CD4-positive, CD25-positive, alpha-beta regulatory T cell (primary cell): ENCODE data around the gene GDI2. TPM values are rescaled to one million over a fixed set of nuclear protein-coding genes. Genes with fewer than 3 reads are reported as not detected.
"Not testable (repeated sequence)": the region's sequence is repeated elsewhere in the genome, so short reads cannot be mapped to it uniquely, and the experiment has no call there.

ENCODE experiments used
- ATAC-seq, 2 donors: fragments of 150-1000 bp; cut with Tn5 transposase; one replicate each; pipeline ENCODE4 v1.10.0; 2021; ENCODE audit warnings: low read depth in 2 of 2, moderate number of reproducible peaks in 2 of 2, moderate library complexity in 1 of 2
- DNase-seq, 3 donors: peaks; one replicate each; pipeline versions ENCODE4 v3.0.0 to v3.0.0-alpha.2; 2012 to 2022; ENCODE audit warnings: mixed read lengths in 1 of 3
- H3K27ac ChIP-seq: one replicate; pipeline ENCODE4 v1.7.0; 2013; ENCODE audit warnings: mild to moderate bottlenecking, low read length; ENCODE audit not compliant: insufficient read depth, poor library complexity, severe bottlenecking
- H3K27me3 ChIP-seq: one replicate; pipeline ENCODE4 v1.7.0; 2013; ENCODE audit warnings: low read length; ENCODE audit not compliant: control insufficient read depth, insufficient read depth
- H3K36me3 ChIP-seq: one replicate; pipeline ENCODE4 v1.7.0; 2013; ENCODE audit warnings: mild to moderate bottlenecking, low read length, moderate library complexity; ENCODE audit not compliant: control insufficient read depth, insufficient read depth
- H3K4me1 ChIP-seq: 2 replicates; pipeline ENCODE4 v1.7.0; 2013; ENCODE audit warnings: mild to moderate bottlenecking, low read length; ENCODE audit not compliant: insufficient read depth, control insufficient read depth, poor library complexity, severe bottlenecking
- H3K4me3 ChIP-seq: one replicate; pipeline ENCODE4 v1.7.0; 2013; ENCODE audit warnings: low read depth, mild to moderate bottlenecking, low read length, moderate library complexity
- H3K9me3 ChIP-seq, 2 experiments: 1 replicate in 1 of 2; 2 replicates in 1 of 2; pipeline ENCODE4 v1.7.0; 2013; ENCODE audit warnings: low read length in 2 of 2, mild to moderate bottlenecking in 1 of 2, moderate library complexity in 1 of 2; ENCODE audit not compliant: control insufficient read depth in 2 of 2
- H3K27ac Mint-ChIP-seq, 3 donors: one replicate each; pipeline ENCODE4 v1.8.0; 2020 to 2022; ENCODE audit warnings: mild to moderate bottlenecking in 3 of 3, mixed read lengths in 3 of 3, moderate library complexity in 2 of 3
- H3K27me3 Mint-ChIP-seq: one replicate; pipeline ENCODE4 v1.8.0; 2022; ENCODE audit warnings: mild to moderate bottlenecking, mixed read lengths
- H3K36me3 Mint-ChIP-seq: one replicate; pipeline ENCODE4 v1.8.0; 2020; ENCODE audit warnings: mixed read lengths
- H3K4me1 Mint-ChIP-seq, 4 donors: one replicate each; pipeline ENCODE4 v1.8.0; 2020 to 2022; ENCODE audit warnings: mixed read lengths in 4 of 4, mild to moderate bottlenecking in 1 of 4
- H3K4me3 Mint-ChIP-seq, 4 donors: one replicate each; pipeline ENCODE4 v1.8.0; 2020 to 2022; ENCODE audit warnings: mild to moderate bottlenecking in 4 of 4, mixed read lengths in 4 of 4, moderate library complexity in 3 of 4
- H3K9me3 Mint-ChIP-seq, 7 donors: one replicate each; pipeline ENCODE4 v1.8.0; 2020 to 2022; ENCODE audit warnings: mixed read lengths in 7 of 7, mild to moderate bottlenecking in 3 of 7, moderate library complexity in 2 of 7
- polyA plus RNA-seq, 4 donors: library from polyadenylated mRNA; unstranded; fragments of 300-500 nt; fragmentation: Illumina TruSeq; gene quantifications; one replicate each; pipeline ENCODE4 v1.2.3, GENCODE V29; 2021
- total RNA-seq: library from RNA; stranded (reverse); gene quantifications from one replicate; pipeline ENCODE4 v1.2.3, GENCODE V29; 2022

GDI2 gene
- total and polyA plus RNA-seq, 5 donors from 2014 or later: 114 to 250 (median 240) TPM

DNA sequence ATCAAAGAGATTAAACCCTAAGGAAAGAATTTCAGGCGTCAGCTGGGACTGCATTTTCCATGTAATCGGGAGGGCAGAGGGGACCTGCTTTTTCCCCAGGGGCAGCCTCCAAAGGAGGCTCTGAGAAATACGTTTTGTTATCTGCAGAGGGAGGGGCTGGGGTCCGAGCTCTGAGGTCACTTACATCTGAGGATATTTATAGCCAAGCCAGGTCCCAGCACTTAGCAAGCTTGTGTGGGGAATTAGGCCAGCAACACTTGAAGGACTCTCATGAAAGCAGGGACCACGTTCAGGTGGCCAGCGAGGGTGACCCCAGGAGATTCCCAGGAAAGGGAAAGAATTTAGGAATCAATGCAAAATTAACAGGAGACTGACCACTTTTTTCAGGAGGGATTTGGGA, 20.6 kb upstream of the GDI2 start:
- Mint-ChIP-seq H3K9me3 (no peaks in the 10 kb centered on the region), H3K27ac (no peak overlapping the region), H3K36me3 (no peaks in the 10 kb centered on the region), H3K27me3 (no peaks in the 10 kb centered on the region), H3K4me1 (peaks cover 0 to 6% (median 0%) of the 10 kb centered on the region in 4 donors), H3K4me3 (no peak overlapping the region)
- DNase-seq: no peak
- Histone ChIP-seq H3K4me1 (no peaks in the 10 kb centered on the region), H3K27me3 (no peaks in the 10 kb centered on the region), H3K4me3 (no peak overlapping the region), H3K27ac (no peak overlapping the region), H3K36me3 (no peaks in the 10 kb centered on the region), H3K9me3 (no peaks in the 10 kb centered on the region)
- ATAC-seq: no peak

DNA sequence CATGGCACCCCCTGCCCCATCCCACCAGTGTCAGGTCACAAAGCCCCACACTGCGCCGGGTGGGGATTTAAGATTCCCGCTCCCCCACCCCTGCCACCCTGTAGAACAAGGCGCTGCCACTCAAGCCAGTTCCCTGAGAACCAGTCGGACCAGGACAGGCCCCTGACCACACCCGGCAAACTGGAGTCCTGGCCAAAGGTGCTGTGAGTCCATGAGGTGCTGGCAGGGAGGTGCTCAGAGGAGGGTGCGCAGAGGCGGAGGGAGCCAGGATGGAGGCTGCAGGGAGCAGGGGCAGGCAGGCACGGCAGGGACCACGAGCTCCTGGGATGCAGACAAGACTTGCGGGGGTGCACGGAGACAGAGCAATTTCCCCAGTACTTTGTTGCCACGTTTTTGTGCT, 19.7 kb upstream of the GDI2 start:
- Histone ChIP-seq H3K36me3 (no peaks in the 10 kb centered on the region), H3K27me3 (no peaks in the 10 kb centered on the region), H3K4me1 (no peaks in the 10 kb centered on the region), H3K27ac (no peak overlapping the region), H3K9me3 (no peaks in the 10 kb centered on the region), H3K4me3 (no peak overlapping the region)
- no peak for ATAC-seq
- no peak for DNase-seq
- no peak overlapping the region for H3K27ac Mint-ChIP-seq
- no peaks in the 10 kb centered on the region for H3K27me3 Mint-ChIP-seq
- H3K4me3 Mint-ChIP-seq: no peak overlapping the region
- H3K4me1 Mint-ChIP-seq: peaks cover 0 to 6% (median 0%) of the 10 kb centered on the region in 4 donors
- no peaks in the 10 kb centered on the region for H3K36me3 Mint-ChIP-seq
- H3K9me3 Mint-ChIP-seq: no peaks in the 10 kb centered on the region

DNA sequence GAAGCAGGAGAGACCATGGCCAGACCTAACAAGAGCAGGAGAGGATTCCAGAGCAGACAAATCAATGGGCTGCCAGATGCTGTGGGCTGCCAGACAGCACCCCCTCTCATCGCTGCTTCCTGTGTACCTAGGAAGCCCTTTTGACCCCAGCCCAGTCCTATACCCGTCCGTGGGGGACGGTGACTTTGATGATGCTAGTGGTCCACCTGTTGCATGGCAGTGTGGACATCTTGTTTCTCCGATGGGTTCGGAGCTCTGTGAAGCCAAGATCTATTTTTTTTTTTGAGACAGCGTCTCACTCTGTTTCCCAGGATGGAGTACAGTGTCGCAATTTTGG, 18.2 kb upstream of the GDI2 start:
- Histone ChIP-seq H3K4me3 (no peak overlapping the region), H3K4me1 (no peaks in the 10 kb centered on the region), H3K9me3 (no peaks in the 10 kb centered on the region), H3K36me3 (no peaks in the 10 kb centered on the region), H3K27me3 (no peaks in the 10 kb centered on the region), H3K27ac (no peak overlapping the region)
- no peak overlapping the region for H3K4me3 Mint-ChIP-seq
- DNase-seq (no peak), ATAC-seq (no peak)
- H3K27ac Mint-ChIP-seq: peak overlapping the region in 1 of 3 donors; percentile 62
- peaks cover 4% of the 10 kb centered on the region for H3K27me3 Mint-ChIP-seq
- H3K4me1 Mint-ChIP-seq: peaks cover 0 to 6% (median 0%) of the 10 kb centered on the region in 4 donors
- no peaks in the 10 kb centered on the region for H3K36me3 Mint-ChIP-seq
- H3K9me3 Mint-ChIP-seq: peaks cover 0 to 1% (median 0%) of the 10 kb centered on the region in 7 donors

DNA sequence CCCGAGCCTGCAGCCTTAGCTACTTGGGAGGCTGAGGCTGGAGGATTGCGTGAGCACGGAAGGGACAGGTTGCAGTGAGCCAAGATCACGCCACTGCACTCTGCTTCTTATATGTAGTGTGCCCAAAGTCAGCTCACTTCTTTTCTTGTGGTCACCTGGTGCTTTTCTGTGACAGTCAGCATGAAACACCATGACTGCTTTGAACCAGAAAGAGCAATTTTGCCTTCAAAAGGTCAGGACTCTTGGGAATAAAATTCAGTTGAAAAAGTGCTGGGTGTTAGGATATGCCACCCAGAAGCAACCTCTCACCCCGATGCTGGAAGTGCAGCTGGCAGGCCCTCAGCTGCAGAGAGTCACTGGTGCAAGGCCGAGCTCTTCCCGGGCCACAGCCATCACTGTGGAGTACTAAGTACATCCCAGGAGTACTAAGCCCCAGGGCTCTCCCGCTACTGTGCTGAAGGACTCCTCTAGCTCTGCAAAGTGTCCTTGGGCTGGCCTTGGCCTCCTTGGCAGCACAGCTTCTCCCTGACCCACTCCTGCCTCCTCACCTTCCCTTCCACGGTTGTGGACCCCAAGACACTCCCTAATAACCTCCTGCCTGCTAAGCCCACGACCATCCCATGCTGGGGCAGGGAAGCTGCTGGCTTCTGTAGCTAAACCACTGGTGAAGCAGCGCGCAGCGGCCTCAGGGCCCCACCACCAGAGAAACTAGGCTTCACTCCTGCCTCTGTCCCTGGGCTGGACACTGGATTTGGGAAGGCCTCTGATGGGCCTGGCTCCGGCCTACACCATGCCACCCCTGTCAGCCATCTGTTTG, 17.6 kb upstream of the GDI2 start:
- Mint-ChIP-seq H3K9me3 (peaks cover 0 to 1% (median 0%) of the 10 kb centered on the region in 7 donors), H3K27ac (peak overlapping the region in 1 of 3 donors; percentile 86), H3K4me3 (no peak overlapping the region), H3K4me1 (peaks cover 0 to 2% (median 0%) of the 10 kb centered on the region in 4 donors), H3K36me3 (no peaks in the 10 kb centered on the region), H3K27me3 (peaks cover 4% of the 10 kb centered on the region)
- no peaks in the 10 kb centered on the region for H3K4me1 ChIP-seq
- ATAC-seq (no peak), DNase-seq (no peak)
- H3K27me3 ChIP-seq: no peaks in the 10 kb centered on the region
- no peaks in the 10 kb centered on the region for H3K9me3 ChIP-seq
- H3K4me3 ChIP-seq: no peak overlapping the region
- no peaks in the 10 kb centered on the region for H3K36me3 ChIP-seq
- H3K27ac ChIP-seq: no peak overlapping the region

DNA sequence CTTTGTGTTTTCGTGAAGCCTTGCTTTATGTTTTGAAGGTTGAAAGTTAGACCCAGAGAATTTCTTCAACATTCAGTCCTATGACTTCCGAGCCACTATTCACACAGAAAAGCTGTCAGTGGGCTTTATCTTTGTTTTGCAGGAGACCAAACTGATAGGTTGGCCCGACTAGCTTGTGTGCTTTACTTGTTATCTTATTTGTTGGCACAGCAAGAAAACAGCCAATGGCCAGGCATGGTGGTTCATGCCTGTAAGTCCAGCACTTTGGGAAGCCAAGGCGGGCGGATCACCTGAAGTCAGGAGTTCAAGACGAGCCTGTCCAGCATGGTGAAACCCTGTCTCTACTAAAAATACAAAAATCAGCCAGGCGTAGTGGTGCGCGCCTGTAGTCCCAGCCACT, 16.0 kb upstream of the GDI2 start:
- H3K9me3 Mint-ChIP-seq: peaks cover 0 to 1% (median 0%) of the 10 kb centered on the region in 7 donors
- Histone ChIP-seq H3K9me3 (no peaks in the 10 kb centered on the region), H3K4me3 (no peak overlapping the region), H3K36me3 (no peaks in the 10 kb centered on the region), H3K27ac (no peak overlapping the region), H3K27me3 (no peaks in the 10 kb centered on the region), H3K4me1 (no peaks in the 10 kb centered on the region)
- no peaks in the 10 kb centered on the region for H3K4me1 Mint-ChIP-seq
- H3K36me3 Mint-ChIP-seq: no peaks in the 10 kb centered on the region
- peaks cover 4% of the 10 kb centered on the region for H3K27me3 Mint-ChIP-seq
- DNase-seq: no peak
- no peak overlapping the region for H3K4me3 Mint-ChIP-seq
- no peak for ATAC-seq
- no peak overlapping the region for H3K27ac Mint-ChIP-seq

DNA sequence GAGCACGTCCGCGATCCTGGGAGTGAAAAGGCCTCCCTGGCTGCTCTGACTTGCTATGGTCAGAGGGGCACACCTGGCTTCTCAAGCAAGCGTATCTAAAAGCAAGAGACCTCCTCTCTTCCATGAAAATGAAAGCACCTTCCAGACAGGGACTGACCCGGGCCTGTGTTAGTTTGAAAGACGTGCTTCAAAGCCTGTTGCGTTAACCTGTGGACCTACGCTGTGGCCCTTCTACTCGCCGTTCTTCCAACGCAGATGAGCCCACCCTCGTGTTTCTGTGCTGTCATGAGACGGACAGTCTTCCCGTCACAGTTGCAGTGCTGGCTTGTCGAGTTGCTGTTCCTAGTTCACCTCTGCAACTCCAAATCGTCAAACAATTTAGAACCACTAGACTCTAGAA, 15.5 kb upstream of the GDI2 start:
- Mint-ChIP-seq H3K27ac (no peak overlapping the region), H3K27me3 (peaks cover 4% of the 10 kb centered on the region), H3K36me3 (no peaks in the 10 kb centered on the region), H3K9me3 (peaks cover 0 to 1% (median 0%) of the 10 kb centered on the region in 7 donors), H3K4me1 (no peaks in the 10 kb centered on the region), H3K4me3 (no peak overlapping the region)
- DNase-seq: no peak
- Histone ChIP-seq H3K4me3 (no peak overlapping the region), H3K27me3 (no peaks in the 10 kb centered on the region), H3K9me3 (no peaks in the 10 kb centered on the region), H3K36me3 (no peaks in the 10 kb centered on the region), H3K27ac (no peak overlapping the region), H3K4me1 (no peaks in the 10 kb centered on the region)
- ATAC-seq: no peak

DNA sequence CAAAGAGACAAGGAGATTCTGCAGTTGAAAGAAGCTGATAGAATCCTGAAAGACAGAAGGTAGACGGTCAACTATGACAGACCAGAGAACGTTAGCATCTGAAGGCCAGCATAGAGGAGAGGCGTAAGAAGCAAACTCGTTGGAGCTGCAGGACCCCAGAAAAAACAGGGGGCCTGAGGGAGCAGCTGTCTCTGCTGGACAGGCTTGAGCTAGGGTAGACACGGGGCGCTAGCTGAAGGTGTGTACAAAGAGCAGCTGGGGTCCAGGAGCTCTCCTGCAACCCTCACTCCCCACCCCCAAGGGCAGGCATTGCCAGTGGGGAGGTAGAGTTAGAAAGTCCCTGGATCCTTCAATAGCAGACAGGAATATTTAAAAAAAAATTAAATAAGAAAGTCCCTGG, 14.6 kb upstream of the GDI2 start:
- peaks cover 0 to 1% (median 0%) of the 10 kb centered on the region in 7 donors for H3K9me3 Mint-ChIP-seq
- DNase-seq (no peak), ATAC-seq (no peak)
- Histone ChIP-seq H3K4me3 (no peak overlapping the region), H3K9me3 (no peaks in the 10 kb centered on the region), H3K27me3 (no peaks in the 10 kb centered on the region), H3K4me1 (no peaks in the 10 kb centered on the region), H3K36me3 (no peaks in the 10 kb centered on the region), H3K27ac (no peak overlapping the region)
- H3K4me1 Mint-ChIP-seq: no peaks in the 10 kb centered on the region
- H3K27ac Mint-ChIP-seq: no peak overlapping the region
- H3K27me3 Mint-ChIP-seq: peaks cover 4% of the 10 kb centered on the region
- no peaks in the 10 kb centered on the region for H3K36me3 Mint-ChIP-seq
- H3K4me3 Mint-ChIP-seq: no peak overlapping the region

DNA sequence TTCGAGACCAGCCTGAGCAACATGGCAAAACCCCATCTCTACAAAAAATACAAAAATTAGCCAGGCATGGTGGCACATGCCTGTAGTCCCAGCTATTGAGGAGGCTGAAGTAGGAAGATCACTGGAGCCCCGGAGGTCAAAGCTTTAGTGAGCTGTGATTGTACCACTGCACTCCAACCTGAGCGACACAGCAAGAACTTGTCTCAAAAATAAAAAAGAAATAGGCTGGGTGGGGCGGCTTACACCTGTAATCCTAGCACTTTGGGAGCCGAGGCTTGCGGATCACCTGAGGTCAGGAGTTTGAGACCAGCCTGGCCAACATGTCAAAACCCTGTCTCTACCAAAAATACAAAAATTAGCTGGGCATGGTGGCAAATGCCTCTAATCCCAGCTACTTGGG, 13.3 kb upstream of the GDI2 start:
- not testable (repeated sequence) for H3K27ac ChIP-seq, H3K27ac Mint-ChIP-seq, H3K4me1 ChIP-seq, H3K36me3 Mint-ChIP-seq, H3K27me3 ChIP-seq, H3K4me3 ChIP-seq, H3K4me3 Mint-ChIP-seq, H3K27me3 Mint-ChIP-seq, DNase-seq, H3K36me3 ChIP-seq, ATAC-seq, H3K4me1 Mint-ChIP-seq, H3K9me3 ChIP-seq, H3K9me3 Mint-ChIP-seq
